Retina (tissue), 1 donor: ENCODE measurements around the gene HECTD1.
A peak's percentile ranks its signal among the peaks of the same experiment; 100 is the strongest.
"Not testable (repeated sequence)": the region's sequence is repeated elsewhere in the genome, so short reads cannot be mapped to it uniquely, and the experiment has no call there.

ENCODE experiments used
- DNase-seq: peaks from one replicate; pipeline ENCODE4 v3.0.0-alpha.2; 2016

Gene HECTD1

GRCh38 chr14:31224808-31225207 lies 17.2 kb upstream of the HECTD1 start:
- DNase-seq = no peak

- DNase-seq = no peak
Observed at GRCh38 chr14:31223331-31223730, 15.7 kb upstream of the HECTD1 start.

GRCh38 chr14:31222834-31223233 lies 15.2 kb upstream of the HECTD1 start:
- no peak for DNase-seq

- no peak for DNase-seq
Observed at GRCh38 chr14:31221266-31221665, 13.7 kb upstream of the HECTD1 start.

GRCh38 chr14:31219169-31219568 lies 11.6 kb upstream of the HECTD1 start:
- DNase-seq = no peak

GRCh38 chr14:31216359-31216758 lies 8.8 kb upstream of the HECTD1 start:
- no peak for DNase-seq

GRCh38 chr14:31212893-31213292 lies 5.3 kb upstream of the HECTD1 start:
- no peak for DNase-seq

GRCh38 chr14:31209605-31210004 lies 2.0 kb upstream of the HECTD1 start:
- no peak for DNase-seq

GRCh38 chr14:31208546-31209424 lies 1.2 kb upstream of the HECTD1 start:
- DNase-seq = peak; percentile 6

GRCh38 chr14:31207287-31207754 lies 272 bp downstream of the HECTD1 start:
- peak; percentile 95 for DNase-seq

- DNase-seq = no peak
Observed at GRCh38 chr14:31206536-31207286, 882 bp downstream of the HECTD1 start.

GRCh38 chr14:31205681-31206535 lies 1.7 kb downstream of the HECTD1 start:
- peak; percentile 34 for DNase-seq

GRCh38 chr14:31204593-31205534 lies 2.7 kb downstream of the HECTD1 start:
- no peak for DNase-seq

- not testable (repeated sequence) for DNase-seq
Observed at GRCh38 chr14:31203899-31204592, 3.5 kb downstream of the HECTD1 start.

GRCh38 chr14:31203414-31203742 lies 4.2 kb downstream of the HECTD1 start:
- no peak for DNase-seq

- DNase-seq = no peak
Observed at GRCh38 chr14:31201111-31201510, 6.5 kb downstream of the HECTD1 start.

GRCh38 chr14:31200702-31200990 lies 6.9 kb downstream of the HECTD1 start:
- DNase-seq = no peak

- DNase-seq = no peak
Observed at GRCh38 chr14:31197671-31198070, 9.9 kb downstream of the HECTD1 start.

- DNase-seq = no peak
Observed at GRCh38 chr14:31196839-31197492, 10.6 kb downstream of the HECTD1 start.

- DNase-seq = no peak
Observed at GRCh38 chr14:31194661-31195060, 12.9 kb downstream of the HECTD1 start.

GRCh38 chr14:31194095-31194494 lies 13.5 kb downstream of the HECTD1 start:
- no peak for DNase-seq
